COLO668 (cell line): ENCODE results near the gene TMEM273.

Experiments
- DNase-seq: peaks from one replicate; lab custom pipeline; 2025; ENCODE audit not compliant: unreplicated experiment; lab: John Stamatoyannopoulos, UW

TMEM273 gene

GRCh38 chr10:49165259-49165658 lies 22.9 kb downstream of the TMEM273 start:
- no peak for DNase-seq

DNA sequence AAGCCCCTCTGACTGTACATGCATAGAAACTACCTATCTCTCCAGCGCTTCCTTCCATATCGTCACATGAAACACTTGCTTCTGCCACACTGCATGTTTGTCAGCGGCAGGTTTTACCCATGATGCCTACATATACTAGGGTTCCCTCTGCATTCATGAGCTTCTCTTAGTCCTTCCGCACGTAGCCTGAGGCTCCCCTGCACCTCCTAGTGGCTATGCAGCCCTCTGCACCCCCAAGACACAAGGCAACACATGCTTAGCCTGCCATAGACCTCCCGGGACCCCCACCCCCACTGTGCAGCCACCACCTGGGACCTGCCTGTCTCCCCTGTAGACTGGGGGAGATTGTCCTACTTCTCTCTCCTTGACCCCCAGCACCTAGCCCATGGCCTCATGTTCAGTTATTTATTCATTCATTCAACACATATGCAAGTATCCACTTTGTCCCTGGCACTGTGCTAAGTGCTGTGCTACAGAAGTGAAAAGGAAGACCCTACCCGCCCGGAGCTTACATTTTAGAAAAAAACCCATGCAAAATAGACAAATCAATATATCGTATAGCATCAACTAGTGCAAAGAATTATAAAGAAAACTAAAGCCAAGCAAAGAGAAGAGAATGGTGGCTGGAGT lies 23.5 kb downstream of the TMEM273 start:
- DNase-seq, result peak; percentile 1

DNA sequence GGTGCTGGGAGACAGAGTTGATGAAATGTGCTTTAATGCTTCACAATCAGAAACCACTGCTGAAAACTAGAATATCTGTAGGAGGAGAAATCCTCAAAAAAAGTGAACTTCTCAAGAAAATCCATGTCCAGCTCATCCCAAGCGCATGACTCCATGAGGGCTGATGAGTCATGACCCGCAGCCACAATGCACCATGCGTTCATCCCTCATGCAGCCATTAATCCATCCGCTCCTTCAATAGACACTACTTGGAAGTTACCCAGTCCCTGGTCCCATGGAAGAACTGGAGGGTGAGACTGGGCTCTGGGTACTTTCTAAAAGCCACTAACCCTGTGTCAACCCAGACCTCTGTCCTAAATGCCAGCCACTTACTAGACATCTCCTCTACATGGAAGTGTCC lies 24.4 kb downstream of the TMEM273 start:
- DNase-seq, result no peak

GRCh38 chr10:49162761-49163310 lies 25.4 kb downstream of the TMEM273 start:
- DNase-seq, result no peak

DNA sequence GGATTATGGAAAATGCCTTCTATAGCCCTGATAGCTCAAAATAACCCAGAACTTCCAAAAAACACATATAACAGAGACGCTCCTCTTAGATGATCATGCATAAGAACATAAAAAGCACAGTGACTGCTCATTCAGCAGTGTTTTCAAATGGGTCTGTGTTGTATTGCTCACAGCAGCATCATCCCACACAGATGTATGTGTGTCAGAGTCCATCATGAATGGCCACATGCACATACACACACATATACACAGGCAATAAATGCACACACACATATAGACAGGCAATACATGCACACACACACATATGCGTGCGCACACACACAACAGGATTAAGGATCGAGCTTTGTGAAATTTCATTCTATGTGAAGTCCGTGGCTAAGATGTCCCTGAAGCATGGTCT lies 26.1 kb downstream of the TMEM273 start:
- DNase-seq, result no peak

- DNase-seq, result no peak
Observed at GRCh38 chr10:49161411-49161997, 26.7 kb downstream of the TMEM273 start.

GRCh38 chr10:49160814-49161213 lies 27.4 kb downstream of the TMEM273 start:
- no peak for DNase-seq

GRCh38 chr10:49160110-49160509 lies 28.1 kb downstream of the TMEM273 start:
- no peak for DNase-seq

DNA sequence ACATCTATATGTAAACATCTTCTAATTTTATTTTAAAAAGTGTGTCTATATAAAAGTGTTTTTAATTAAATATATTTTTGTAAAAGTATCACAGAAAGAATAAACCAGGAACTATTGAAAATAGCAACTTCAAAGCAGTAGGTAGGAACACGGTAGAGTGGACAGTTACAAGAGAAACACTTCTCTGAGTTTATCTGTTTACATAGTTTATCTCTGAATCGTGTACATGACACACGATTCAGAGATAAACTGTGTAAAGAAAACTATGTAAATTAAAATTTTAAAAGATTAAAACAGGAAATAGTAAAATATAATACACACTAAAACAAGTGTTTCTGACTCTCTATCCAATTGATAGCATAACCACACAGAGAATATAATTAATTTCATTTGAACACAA lies 29.3 kb downstream of the TMEM273 start:
- no peak for DNase-seq

DNA sequence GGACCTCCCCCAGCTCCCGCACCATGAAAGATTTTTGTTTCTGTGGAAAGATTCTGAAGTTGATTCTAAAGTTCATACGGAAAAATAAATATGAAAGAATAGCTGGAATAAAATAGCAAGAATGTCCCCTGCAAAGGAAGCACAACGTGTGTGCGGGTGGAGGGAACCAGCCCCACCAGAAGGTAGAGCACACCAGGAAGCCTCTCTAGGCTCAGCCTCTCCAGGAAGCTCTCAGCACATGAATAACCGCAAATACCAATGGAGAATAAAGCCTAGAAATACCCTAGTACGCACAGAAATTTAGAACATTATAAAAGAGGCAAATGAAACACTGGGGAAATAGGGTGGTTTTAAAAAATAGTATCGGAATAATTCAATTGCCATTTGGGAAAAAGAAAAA lies 29.8 kb downstream of the TMEM273 start:
- no peak for DNase-seq

- no peak for DNase-seq
Observed at GRCh38 chr10:49157229-49157628, 31.0 kb downstream of the TMEM273 start.

DNA sequence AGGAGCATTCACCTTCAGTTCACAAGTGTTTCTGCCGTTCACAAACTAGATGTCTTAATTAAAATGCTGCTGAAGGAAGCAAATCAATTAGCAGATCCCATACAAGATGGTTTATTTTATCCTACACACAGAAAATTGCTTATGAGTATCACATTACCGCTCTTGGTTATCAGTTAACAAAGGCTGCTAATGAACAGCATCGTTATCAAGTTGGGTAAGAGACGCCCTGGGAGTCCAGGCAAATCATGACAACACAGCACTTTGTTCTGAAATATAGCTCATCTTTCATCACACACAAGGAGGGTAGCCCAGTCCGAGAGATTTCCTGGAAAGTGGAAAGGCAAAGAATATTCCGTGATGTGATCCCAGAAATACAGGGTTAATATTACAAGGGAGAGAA lies 33.5 kb downstream of the TMEM273 start:
- DNase-seq, result no peak

DNA sequence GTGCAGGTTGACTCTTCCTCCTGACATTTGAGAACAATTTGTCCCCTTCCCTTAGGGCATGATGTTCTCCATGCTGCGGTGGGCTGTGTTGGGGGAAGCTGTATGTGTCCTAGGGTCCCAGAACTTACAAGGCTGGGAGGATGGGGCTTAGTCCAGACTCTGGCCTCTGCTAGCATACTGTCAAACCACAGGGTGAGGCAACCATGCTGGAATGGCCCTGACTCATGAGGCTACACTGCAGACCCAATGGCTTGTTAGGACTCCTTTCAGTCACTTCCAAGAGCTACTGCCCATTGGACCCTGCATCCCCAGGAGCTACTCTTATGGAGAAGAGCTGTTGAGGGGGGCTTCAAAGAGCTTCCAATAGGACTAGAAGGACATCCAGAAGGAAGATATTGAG lies 34.2 kb downstream of the TMEM273 start:
- no peak for DNase-seq

DNA sequence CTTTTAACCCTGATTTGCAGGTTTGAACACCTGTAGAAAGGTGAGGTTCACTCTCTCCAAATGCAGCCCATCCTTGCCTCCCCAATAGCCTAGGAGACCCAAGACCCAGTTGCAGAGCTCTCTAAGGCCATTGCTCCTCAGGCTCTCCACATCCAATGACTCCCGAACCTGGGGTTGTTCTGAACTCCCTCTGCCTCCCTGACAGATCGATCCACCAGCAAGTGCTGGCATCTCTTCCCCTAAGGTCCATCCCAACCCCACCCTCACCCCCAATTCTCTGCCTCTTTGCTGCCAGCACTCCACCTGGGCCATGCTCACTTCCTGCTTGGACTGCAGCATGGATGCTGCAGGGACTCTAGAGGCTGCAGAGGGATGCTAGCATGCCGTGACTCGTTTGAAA lies 35.1 kb downstream of the TMEM273 start:
- DNase-seq, result no peak

- no peak for DNase-seq
Observed at GRCh38 chr10:49152663-49153062, 35.5 kb downstream of the TMEM273 start.

- DNase-seq, result no peak
Observed at GRCh38 chr10:49152037-49152436, 36.2 kb downstream of the TMEM273 start.

GRCh38 chr10:49151481-49151880 lies 36.7 kb downstream of the TMEM273 start:
- DNase-seq, result no peak

DNA sequence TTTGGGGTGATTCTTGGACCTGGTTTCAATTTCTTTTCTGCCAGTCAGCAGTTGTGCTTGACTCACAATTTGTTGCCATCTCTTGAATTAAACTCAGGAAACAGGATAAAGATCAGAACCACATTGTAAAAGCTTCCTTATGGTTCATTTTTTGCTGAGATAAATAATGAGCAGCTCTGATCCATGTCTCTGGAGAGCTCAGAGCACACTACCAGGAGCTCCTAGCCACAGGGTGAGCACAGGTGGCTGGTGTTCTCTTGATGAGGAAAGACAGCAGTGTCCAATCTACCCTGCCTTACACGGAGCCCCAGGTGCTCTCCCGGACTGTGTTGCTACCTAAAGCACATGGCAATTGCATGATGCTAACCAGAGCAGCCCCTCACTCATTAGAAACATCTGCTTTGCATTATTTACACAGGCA lies 37.2 kb downstream of the TMEM273 start:
- no peak for DNase-seq

DNA sequence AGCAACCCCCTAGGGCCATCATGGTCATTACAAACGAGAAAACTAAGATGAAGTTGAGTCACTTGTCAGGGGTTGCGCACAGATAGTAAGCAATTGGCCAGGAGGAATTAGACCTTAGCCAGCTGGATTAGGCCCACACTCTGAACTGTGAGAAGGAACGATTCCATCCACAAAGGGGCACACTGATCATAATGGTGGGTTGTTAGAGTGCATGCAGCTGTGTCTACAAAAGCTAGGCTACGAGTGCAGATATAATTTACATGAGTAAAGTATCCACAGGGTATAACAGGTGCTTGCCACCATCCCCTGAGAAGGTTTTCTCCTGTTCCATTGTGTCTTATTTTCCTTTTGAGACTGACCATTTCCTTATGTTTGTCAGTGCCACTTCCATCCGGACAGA lies 37.8 kb downstream of the TMEM273 start:
- no peak for DNase-seq

DNA sequence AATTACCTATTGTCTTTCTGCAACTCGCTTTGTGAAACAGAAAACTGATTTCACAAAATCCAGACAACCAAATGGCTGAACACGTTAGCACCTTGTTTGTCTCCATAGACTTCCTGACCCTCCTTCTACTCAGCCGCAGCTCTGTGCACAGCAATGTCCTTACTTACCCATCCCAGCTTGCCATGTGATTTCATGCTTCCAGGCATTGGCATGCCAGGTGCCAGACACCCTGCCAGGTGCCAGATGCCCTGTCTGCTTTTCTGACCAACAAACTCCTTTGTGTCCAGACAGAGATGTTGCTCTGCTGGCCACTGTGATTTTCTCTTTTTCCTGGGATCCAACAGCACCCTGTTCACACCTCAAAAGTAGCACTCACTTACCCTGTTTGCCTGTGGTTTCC lies 38.3 kb downstream of the TMEM273 start:
- no peak for DNase-seq

DNA sequence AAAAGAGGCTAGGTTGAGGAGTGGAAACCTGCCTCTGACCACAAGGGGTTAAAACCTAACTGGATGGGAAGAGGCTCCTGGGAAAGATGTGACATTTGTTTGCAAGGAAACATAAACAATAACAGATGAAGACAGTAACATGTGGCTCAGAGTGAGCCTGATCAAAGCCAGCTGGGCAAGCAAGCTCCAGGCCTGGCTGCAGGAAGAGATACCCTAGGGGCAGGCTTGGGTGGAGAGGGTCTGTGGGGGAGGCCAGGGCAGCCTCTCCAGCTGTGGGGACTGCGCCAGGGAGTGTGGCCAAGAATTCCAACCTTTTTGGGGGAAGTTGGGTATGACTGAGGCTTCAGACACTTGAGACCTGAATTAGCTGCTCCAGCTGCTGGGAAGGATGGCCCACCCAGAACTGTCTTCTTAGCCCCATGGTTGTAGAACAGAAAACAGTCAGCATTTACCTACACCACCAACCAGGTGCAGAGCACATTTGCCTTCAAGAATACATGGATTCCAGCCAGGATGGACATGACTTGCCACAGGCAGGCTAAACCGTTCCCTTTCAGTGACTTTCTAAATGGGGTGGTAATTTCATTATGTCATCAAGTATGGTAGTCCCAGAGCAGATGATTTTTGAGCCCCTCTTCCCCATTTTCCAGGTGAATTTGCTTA lies 44.0 kb downstream of the TMEM273 start:
- no peak for DNase-seq

DNA sequence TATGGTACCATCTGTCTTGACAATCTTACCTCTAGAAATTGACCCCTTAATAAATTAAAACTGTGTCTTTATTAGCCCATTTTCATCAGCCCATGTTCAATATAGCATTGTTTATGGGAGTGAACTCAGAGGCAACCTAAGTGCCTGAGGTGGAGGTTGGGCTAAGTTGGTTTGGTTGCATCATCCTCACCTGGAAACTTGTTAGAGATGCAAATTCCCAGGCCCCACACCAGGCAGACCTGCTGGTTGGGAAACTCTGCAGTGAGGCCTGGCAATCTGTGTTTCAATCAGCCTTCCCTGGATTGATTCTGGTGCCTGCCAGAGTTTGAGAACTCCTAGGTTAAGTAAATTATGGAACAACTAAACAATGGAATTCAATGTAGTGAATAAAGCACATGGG lies 44.9 kb downstream of the TMEM273 start:
- DNase-seq, result no peak
